Neural progenitor cell (in vitro differentiated cells): ENCODE results near the gene DOCK7.

Experiments
- EZH2 ChIP-seq: fragments of 200-600 bp; sonication (generic); IDR thresholded peaks from 2 replicates; pipeline ENCODE4 v1.6.1; 2017; ENCODE audit warnings: antibody characterized with exemption, mild to moderate bottlenecking, moderate library complexity
- TF ChIP-seq, protein P1 (sequence below): fragments of 200-600 bp; sonication (generic); IDR thresholded peaks from 2 replicates; pipeline ENCODE4 v1.5.1; 2017; ENCODE audit warnings: antibody characterized with exemption, mild to moderate bottlenecking

DNA sequence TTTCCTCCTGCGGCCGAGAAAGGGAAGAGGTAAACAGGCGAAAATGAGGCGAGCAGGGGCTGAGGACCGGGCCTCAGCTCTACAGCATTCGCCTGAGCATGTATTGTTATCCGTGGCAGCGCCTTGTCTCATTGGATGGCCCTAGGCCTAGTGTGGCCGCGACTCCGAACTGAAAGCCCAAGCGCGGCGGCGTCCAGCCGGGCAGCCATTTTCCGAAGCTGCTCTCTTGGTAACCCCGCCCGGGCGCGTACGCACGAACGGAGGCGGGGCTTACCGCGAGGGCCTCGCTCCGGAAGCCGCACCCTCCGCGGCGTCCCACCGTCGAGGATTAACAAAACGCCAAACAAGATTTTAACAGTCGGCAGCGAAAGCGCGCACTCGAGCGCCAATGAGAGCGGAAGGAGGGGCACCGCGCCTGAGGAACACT, 252.1 kb downstream of the DOCK7 start:
- TF ChIP-seq, protein P1, sequence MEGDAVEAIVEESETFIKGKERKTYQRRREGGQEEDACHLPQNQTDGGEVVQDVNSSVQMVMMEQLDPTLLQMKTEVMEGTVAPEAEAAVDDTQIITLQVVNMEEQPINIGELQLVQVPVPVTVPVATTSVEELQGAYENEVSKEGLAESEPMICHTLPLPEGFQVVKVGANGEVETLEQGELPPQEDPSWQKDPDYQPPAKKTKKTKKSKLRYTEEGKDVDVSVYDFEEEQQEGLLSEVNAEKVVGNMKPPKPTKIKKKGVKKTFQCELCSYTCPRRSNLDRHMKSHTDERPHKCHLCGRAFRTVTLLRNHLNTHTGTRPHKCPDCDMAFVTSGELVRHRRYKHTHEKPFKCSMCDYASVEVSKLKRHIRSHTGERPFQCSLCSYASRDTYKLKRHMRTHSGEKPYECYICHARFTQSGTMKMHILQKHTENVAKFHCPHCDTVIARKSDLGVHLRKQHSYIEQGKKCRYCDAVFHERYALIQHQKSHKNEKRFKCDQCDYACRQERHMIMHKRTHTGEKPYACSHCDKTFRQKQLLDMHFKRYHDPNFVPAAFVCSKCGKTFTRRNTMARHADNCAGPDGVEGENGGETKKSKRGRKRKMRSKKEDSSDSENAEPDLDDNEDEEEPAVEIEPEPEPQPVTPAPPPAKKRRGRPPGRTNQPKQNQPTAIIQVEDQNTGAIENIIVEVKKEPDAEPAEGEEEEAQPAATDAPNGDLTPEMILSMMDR = no peak
- no peak for TF ChIP-seq EZH2
